Fibroblast of lung (primary cell): Measurements from ENCODE around the gene ANKS1B.

Experiments used
- CTCF ChIP-seq, 2 donors: IDR thresholded peaks in 1 of 2; conservative IDR thresholded peaks in 1 of 2; 1 replicate in 1 of 2; 2 replicates in 1 of 2; pipeline ENCODE4 v1.5.1; 2011 to 2012; ENCODE audit warnings: low read length in 2 of 2, control low read depth in 1 of 2, inconsistent platforms in 1 of 2, low read depth in 1 of 2, mild to moderate bottlenecking in 1 of 2
- EZH2 ChIP-seq: IDR thresholded peaks from 2 replicates; pipeline ENCODE4 v1.5.1; 2012; ENCODE audit warnings: low read length, control low read depth, mild to moderate bottlenecking; ENCODE audit errors: missing control alignments

GRCh38 chr12:100020370-100020769 is 35.6 kb upstream of the ANKS1B start:
- TF ChIP-seq CTCF (conservative IDR thresholded peaks at IDR 0.05 in 1 of 2, IDR thresholded peaks at IDR 0.05 in 1 of 2; ENCODE audit: low read depth in 1 of 2, low read length in 2 of 2) (no peak), EZH2 (no peak)
